H1 (cell line): ENCODE data around the gene NFASC. TPM values are rescaled to one million over a fixed set of nuclear protein-coding genes. Genes with fewer than 3 reads are reported as not detected.

Experiments
- CTCF ChIA-PET: fragments of 300-600 bp; sonication (Branson Sonifier 250); formaldehyde crosslinking; loops from one replicate; lab custom pipeline; 2021; ENCODE audit not compliant: partially characterized antibody; lab: Charles Lee
- POLR2A ChIA-PET: fragments of 300-600 bp; sonication (Branson Sonifier 250); formaldehyde crosslinking; loops from one replicate; lab custom pipeline; 2021; ENCODE audit warnings: inconsistent platforms; ENCODE audit not compliant: partially characterized antibody; lab: Charles Lee
- DNase-seq, 2 experiments: peaks; one replicate each; pipeline versions ENCODE4 v3.0.0 to v3.0.0-alpha.2; 2010 to 2022; ENCODE audit warnings: low spot score in 2 of 2, low read depth in 1 of 2, mixed read lengths in 1 of 2
- FAIRE-seq: peaks from 2 replicates; lab custom pipeline; 2011; peaks lifted over from hg19 to GRCh38; lab: Jason Lieb, UNC
- H2AFZ ChIP-seq: 2 replicates; pipeline ENCODE4 v1.8.1; 2012; ENCODE audit warnings: low read length, inconsistent platforms
- H2AK5ac ChIP-seq: 2 replicates; pipeline ENCODE4 v1.6.1; 2013; ENCODE audit warnings: low read depth, low read length
- H2BK120ac ChIP-seq: replicated peaks from 2 replicates; pipeline ENCODE3; 2013; ENCODE audit warnings: low read depth, low read length, inconsistent platforms
- H2BK12ac ChIP-seq: 2 replicates; pipeline ENCODE4 v1.6.1; 2013; ENCODE audit warnings: low read depth, low read length
- H2BK15ac ChIP-seq: 2 replicates; pipeline ENCODE4 v1.6.1; 2013; ENCODE audit warnings: low read length
- H2BK20ac ChIP-seq: 2 replicates; pipeline ENCODE4 v1.6.1; 2013; ENCODE audit warnings: low read length
- H2BK5ac ChIP-seq: 2 replicates; pipeline ENCODE4 v1.6.1; 2013; ENCODE audit warnings: low read depth, low read length
- H3K14ac ChIP-seq: 2 replicates; pipeline ENCODE4 v1.6.1; 2013; ENCODE audit warnings: inconsistent platforms; ENCODE audit not compliant: insufficient read length
- H3K18ac ChIP-seq: 2 replicates; pipeline ENCODE4 v1.6.1; 2013; ENCODE audit warnings: low read length; ENCODE audit errors: extremely low read depth
- H3K23ac ChIP-seq: 2 replicates; pipeline ENCODE4 v1.6.1; 2013; ENCODE audit warnings: inconsistent platforms; ENCODE audit not compliant: insufficient read length
- H3K23me2 ChIP-seq: 2 replicates; pipeline ENCODE4 v1.6.1; 2013; ENCODE audit warnings: low read depth, low read length
- H3K27ac ChIP-seq: 2 replicates; pipeline ENCODE4 v1.6.1; 2011; ENCODE audit warnings: low read depth, low read length, inconsistent platforms
- H3K27me3 ChIP-seq, 4 experiments: replicated peaks in 1 of 4; 1 replicate in 1 of 4; 2 replicates in 3 of 4; pipeline versions ENCODE4 v1.6.1 to v1.8.1; 2011 to 2013; ENCODE audit warnings: low read length in 3 of 4, mild to moderate bottlenecking in 3 of 4, inconsistent platforms in 2 of 4, mixed read lengths in 2 of 4, moderate library complexity in 1 of 4; ENCODE audit not compliant: control insufficient read depth in 3 of 4, insufficient read depth in 3 of 4; ENCODE audit errors: extremely low read depth in 1 of 4
- H3K36me3 ChIP-seq, 4 experiments: 2 replicates each; pipeline versions ENCODE4 v1.6.1 to v1.8.1; 2011 to 2013; ENCODE audit warnings: mild to moderate bottlenecking in 4 of 4, low read length in 3 of 4, moderate library complexity in 2 of 4, control low read depth in 1 of 4, inconsistent platforms in 1 of 4; ENCODE audit not compliant: insufficient read depth in 4 of 4, control insufficient read depth in 2 of 4
- H3K4ac ChIP-seq: replicated peaks from 2 replicates; pipeline ENCODE3; 2013; ENCODE audit warnings: low read length, low read depth, mixed read lengths, inconsistent platforms; ENCODE audit not compliant: insufficient read length
- H3K4me1 ChIP-seq, 4 experiments: replicated peaks in 1 of 4; 1 replicate in 1 of 4; 2 replicates in 3 of 4; pipeline versions ENCODE4 v1.6.1 to v1.8.1; 2011 to 2013; ENCODE audit warnings: low read length in 3 of 4, inconsistent platforms in 2 of 4, mixed read lengths in 1 of 4; ENCODE audit not compliant: insufficient read depth in 4 of 4, control insufficient read depth in 3 of 4
- H3K4me2 ChIP-seq, 2 experiments: 2 replicates each; pipeline versions ENCODE4 v1.6.1 to v1.8.1; 2011 to 2013; ENCODE audit warnings: low read depth in 2 of 2, low read length in 2 of 2, control low read depth in 1 of 2, inconsistent platforms in 1 of 2, mild to moderate bottlenecking in 1 of 2; ENCODE audit not compliant: insufficient read depth in 1 of 2
- H3K4me3 ChIP-seq, 4 experiments: fragments of 200-600, 300-600 bp in 1 of 4; sonication (generic), shearing (Covaris generic), sonication (Bioruptor Twin) in 1 of 4; 2 replicates each; pipeline versions ENCODE4 v1.5.1 to v1.8.1; 2011 to 2016; ENCODE audit warnings: low read length in 4 of 4, low read depth in 3 of 4, control low read depth in 2 of 4, inconsistent platforms in 2 of 4, mild to moderate bottlenecking in 2 of 4, mixed read lengths in 1 of 4, moderate library complexity in 1 of 4; ENCODE audit not compliant: insufficient read depth in 2 of 4; ENCODE audit errors: extremely low read depth in 1 of 4
- H3K56ac ChIP-seq: replicated peaks from 2 replicates; pipeline ENCODE3; 2013; ENCODE audit warnings: low read depth, mild to moderate bottlenecking, mixed read lengths, low read length, inconsistent platforms; ENCODE audit not compliant: insufficient read length
- H3K79me1 ChIP-seq: 2 replicates; pipeline ENCODE4 v1.6.1; 2013; ENCODE audit warnings: low read depth, low read length, control low read depth
- H3K79me2 ChIP-seq, 2 experiments: 2 replicates each; pipeline versions ENCODE4 v1.6.1 to v1.8.1; 2012 to 2013; ENCODE audit warnings: low read length in 2 of 2, mild to moderate bottlenecking in 2 of 2, inconsistent platforms in 1 of 2; ENCODE audit not compliant: insufficient read depth in 2 of 2, control insufficient read depth in 1 of 2
- H3K9ac ChIP-seq, 4 experiments: replicated peaks in 1 of 4; 1 replicate in 1 of 4; 2 replicates in 3 of 4; pipeline versions ENCODE4 v1.6.1 to v1.8.1; 2011 to 2013; ENCODE audit warnings: low read depth in 3 of 4, low read length in 3 of 4, control low read depth in 2 of 4, mild to moderate bottlenecking in 2 of 4, moderate library complexity in 2 of 4, inconsistent platforms in 1 of 4; ENCODE audit errors: extremely low read depth in 1 of 4
- H3K9me3 ChIP-seq, 2 experiments: 2 replicates each; pipeline versions ENCODE4 v1.6.1 to v1.8.1; 2012 to 2013; ENCODE audit warnings: mild to moderate bottlenecking in 2 of 2, moderate library complexity in 2 of 2, control low read depth in 1 of 2, inconsistent platforms in 1 of 2, low read depth in 1 of 2, low read length in 1 of 2, mixed read lengths in 1 of 2; ENCODE audit not compliant: insufficient read depth in 2 of 2
- H4K20me1 ChIP-seq, 2 experiments: replicated peaks in 1 of 2; 2 replicates each; pipeline versions ENCODE3 to v1.8.1; 2011 to 2013; ENCODE audit warnings: inconsistent platforms in 2 of 2, low read length in 2 of 2, mild to moderate bottlenecking in 1 of 2; ENCODE audit not compliant: insufficient read depth in 2 of 2, control insufficient read depth in 1 of 2
- H4K5ac ChIP-seq: 2 replicates; pipeline ENCODE4 v1.6.1; 2013; ENCODE audit warnings: low read length, low read depth, mixed read lengths, inconsistent platforms; ENCODE audit not compliant: insufficient read length
- H4K8ac ChIP-seq: 2 replicates; pipeline ENCODE4 v1.8.0; 2013; ENCODE audit warnings: mild to moderate bottlenecking, moderate library complexity, low read length, inconsistent platforms; ENCODE audit not compliant: insufficient read depth; ENCODE audit errors: extremely low read depth
- H4K91ac ChIP-seq: replicated peaks from 2 replicates; pipeline ENCODE3; 2013; ENCODE audit warnings: low read length, mixed read lengths, inconsistent platforms; ENCODE audit not compliant: insufficient read length
- BRCA1 ChIP-seq: IDR thresholded peaks from 2 replicates; pipeline ENCODE4 v1.6.1; 2012; ENCODE audit warnings: low read depth, low read length, improper control_type of control experiment
- EGR1 ChIP-seq: IDR thresholded peaks from 2 replicates; pipeline ENCODE4 v1.6.1; 2011; ENCODE audit warnings: low read depth, low read length, borderline replicate concordance
- HDAC6 ChIP-seq: IDR thresholded peaks from one replicate; pipeline ENCODE4 v1.7.1; 2012; ENCODE audit warnings: low read depth, mild to moderate bottlenecking, inconsistent platforms, low read length, moderate library complexity
- KDM5A ChIP-seq: fragments of 200-600 bp; IDR thresholded peaks from 2 replicates; pipeline ENCODE4 v1.7.1; 2012; ENCODE audit warnings: mild to moderate bottlenecking, low read length, inconsistent platforms, mixed read lengths
- NRF1 ChIP-seq: IDR thresholded peaks from 2 replicates; pipeline ENCODE4 v1.6.1; 2011; ENCODE audit warnings: mild to moderate bottlenecking, low read depth, low read length, improper control_type of control experiment
- RNF2 ChIP-seq: fragments of 200-900, 300-1000 bp; sonication (generic); IDR thresholded peaks from 2 replicates; pipeline ENCODE4 v1.7.1; 2016; ENCODE audit warnings: borderline replicate concordance, low read depth, mild to moderate bottlenecking, antibody characterized with exemption, low read length; ENCODE audit not compliant: poor library complexity, severe bottlenecking; ENCODE audit errors: missing control alignments
- SP1 ChIP-seq: IDR thresholded peaks from 2 replicates; pipeline ENCODE4 v1.6.1; 2011; ENCODE audit warnings: low read depth, low read length
- TAF7 ChIP-seq: optimal IDR thresholded peaks from 2 replicates; pipeline ENCODE3; 2011; ENCODE audit warnings: low read depth, mild to moderate bottlenecking, inconsistent platforms, low read length, moderate library complexity, borderline replicate concordance
- TEAD4 ChIP-seq: IDR thresholded peaks from 2 replicates; pipeline ENCODE4 v1.6.1; 2012; ENCODE audit warnings: low read depth, low read length, inconsistent platforms, mixed read lengths
- WGBS, 2 experiments: shearing (Covaris generic) in 1 of 2; methylation state at CpG; one replicate each; pipeline versions ENCODE4 v1.1.6 to v1.1.7; 2013 to 2015; ENCODE audit warnings: low lambda C conversion rate in 2 of 2, mixed read lengths in 2 of 2, inconsistent platforms in 1 of 2, low coverage in 1 of 2, missing lambda C conversion rate in 1 of 2; ENCODE audit not compliant: insufficient replicate concordance in 2 of 2, insufficient coverage in 1 of 2, insufficient read length in 1 of 2; ENCODE audit errors: extremely low coverage in 1 of 2, missing lambda C conversion rate in 1 of 2; 5-methylcytosine and 5-hydroxymethylcytosine counted together
- polyA plus RNA-seq, 7 experiments: library from polyadenylated mRNA; depleted of rRNA in 3 of 7; stranded (reverse) in 5 of 7; unstranded in 2 of 7; fragments of >200 nt in 5 of 7; fragments of 200-250 nt in 2 of 7; gene quantifications; 1 replicate in 5 of 7; 2 replicates in 1 of 7; 4 replicates in 1 of 7; pipeline versions ENCODE4 v1.2.1 to v1.2.3, GENCODE V29; 2011 to 2013; ENCODE audit warnings: missing spikeins in 2 of 7, mixed read lengths in 2 of 7
- total RNA-seq: library from RNA; stranded (reverse); fragmentation: NEBNext Ultra II Directional; extraction: Animal tissue kit (Norgen Biotek cat#: 25700); gene quantifications from 2 replicates; pipeline ENCODE4 v1.2.1, GENCODE V29; 2021
- TF ChIP-seq, protein P1 (sequence below): IDR thresholded peaks from 2 replicates; pipeline ENCODE4 v1.6.1; 2012; ENCODE audit warnings: low read length, inconsistent platforms

Gene NFASC
- total and polyA plus RNA-seq, 2 of the 8 experiments (the other 6 are each of a cell fraction or from before 2014, with no cell fraction given): 5.0 to 15.2 TPM

DNA sequence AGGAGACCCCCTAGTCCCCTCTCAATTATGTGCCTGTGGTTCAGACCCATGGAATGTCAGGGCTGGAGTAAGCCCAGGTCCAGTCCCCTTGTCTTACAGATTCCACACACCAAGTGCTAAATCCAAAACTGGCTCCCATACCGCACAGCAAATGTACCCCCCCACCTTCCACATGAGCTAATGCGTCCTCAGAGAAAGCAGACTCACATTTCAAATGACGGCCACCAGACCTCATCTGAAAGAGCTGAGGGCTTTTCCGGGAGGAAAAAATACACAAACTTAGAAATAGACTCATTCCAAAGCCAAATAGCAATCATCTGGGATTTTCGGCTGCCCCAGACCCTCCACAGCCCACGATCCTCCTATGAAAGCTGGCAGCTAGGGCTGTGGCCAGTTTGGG, 159.6 kb downstream of the NFASC start:
- no peaks in the 10 kb centered on the region for H3K79me2 ChIP-seq
- H3K14ac ChIP-seq: no peak overlapping the region
- DNase-seq (no peak), FAIRE-seq (no peak)
- H3K4me3 ChIP-seq: no peak overlapping the region
- no peaks in the 10 kb centered on the region for H3K79me1 ChIP-seq
- no peak overlapping the region for H2AFZ ChIP-seq
- H3K4ac ChIP-seq: no peak overlapping the region
- no peaks in the 10 kb centered on the region for H3K27me3 ChIP-seq
- no peaks in the 10 kb centered on the region for H3K9me3 ChIP-seq
- no peak overlapping the region for H3K9ac ChIP-seq
- no peak overlapping the region for H2BK12ac ChIP-seq
- no peak overlapping the region for H2AK5ac ChIP-seq
- H4K91ac ChIP-seq: no peak overlapping the region
- no peak overlapping the region for H3K4me2 ChIP-seq
- no peak overlapping the region for H3K27ac ChIP-seq
- H3K36me3 ChIP-seq: no peaks in the 10 kb centered on the region
- H2BK5ac ChIP-seq: no peak overlapping the region
- H4K20me1 ChIP-seq: no peaks in the 10 kb centered on the region
- no peak overlapping the region for H3K56ac ChIP-seq
- no peak overlapping the region for H4K5ac ChIP-seq
- ChIA-PET POLR2A (interaction anchor here (2.3 kb wide), 1 partner anchor 54 kb away, joined by 5 read pairs; no protein-coding TSS in a partner anchor), CTCF (interaction anchor here (0.7 to 33.2 kb wide), 14 partner anchors 9 to 283 kb away, joined by 3 to 531 read pairs (median 4); partner anchors contain the start of gene CNTN2)
- H2BK120ac ChIP-seq: no peak overlapping the region
- no peak overlapping the region for H3K18ac ChIP-seq
- no peak overlapping the region for H4K8ac ChIP-seq
- WGBS, 2 experiments: 92% methylated on average over 6 of the region's 6 CpGs; no CpG with 5 or more reads in 1 of the 2 experiments
- no peak overlapping the region for H2BK20ac ChIP-seq
- H3K23me2 ChIP-seq: peaks cover 1% of the 10 kb centered on the region; the same call in 1 of the 2 replicates
- H3K4me1 ChIP-seq: peaks cover 0 to 11% (median 7%) of the 10 kb centered on the region in 4 experiments; a peak in 6 of 7 replicates
- H2BK15ac ChIP-seq: 0 out of 2 replicates have a peak overlapping the region, but pooled peaks have one; percentile 61
- H3K23ac ChIP-seq: no peak overlapping the region
- no peak for TF ChIP-seq KDM5A
- TF ChIP-seq, protein P1, sequence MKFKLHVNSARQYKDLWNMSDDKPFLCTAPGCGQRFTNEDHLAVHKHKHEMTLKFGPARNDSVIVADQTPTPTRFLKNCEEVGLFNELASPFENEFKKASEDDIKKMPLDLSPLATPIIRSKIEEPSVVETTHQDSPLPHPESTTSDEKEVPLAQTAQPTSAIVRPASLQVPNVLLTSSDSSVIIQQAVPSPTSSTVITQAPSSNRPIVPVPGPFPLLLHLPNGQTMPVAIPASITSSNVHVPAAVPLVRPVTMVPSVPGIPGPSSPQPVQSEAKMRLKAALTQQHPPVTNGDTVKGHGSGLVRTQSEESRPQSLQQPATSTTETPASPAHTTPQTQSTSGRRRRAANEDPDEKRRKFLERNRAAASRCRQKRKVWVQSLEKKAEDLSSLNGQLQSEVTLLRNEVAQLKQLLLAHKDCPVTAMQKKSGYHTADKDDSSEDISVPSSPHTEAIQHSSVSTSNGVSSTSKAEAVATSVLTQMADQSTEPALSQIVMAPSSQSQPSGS: no peak
- TF ChIP-seq EGR1: no peak
- TF ChIP-seq TEAD4: no peak
- no peak for TF ChIP-seq RNF2
- TF ChIP-seq NRF1: no peak
- TF ChIP-seq HDAC6: no peak
- TF ChIP-seq TAF7: no peak
- no peak for TF ChIP-seq SP1
- TF ChIP-seq BRCA1: no peak
